Fibroblast of lung (primary cell): ENCODE measurements around the gene MYRF.

Experiments
- EZH2 ChIP-seq: IDR thresholded peaks from 2 replicates; pipeline ENCODE4 v1.5.1; 2012; ENCODE audit warnings: low read length, control low read depth, mild to moderate bottlenecking; ENCODE audit errors: missing control alignments
- TF ChIP-seq, protein P1 (sequence below), 2 donors: IDR thresholded peaks in 1 of 2; conservative IDR thresholded peaks in 1 of 2; 1 replicate in 1 of 2; 2 replicates in 1 of 2; pipeline ENCODE4 v1.5.1; 2011 to 2012; ENCODE audit warnings: low read length in 2 of 2, control low read depth in 1 of 2, inconsistent platforms in 1 of 2, low read depth in 1 of 2, mild to moderate bottlenecking in 1 of 2

DNA sequence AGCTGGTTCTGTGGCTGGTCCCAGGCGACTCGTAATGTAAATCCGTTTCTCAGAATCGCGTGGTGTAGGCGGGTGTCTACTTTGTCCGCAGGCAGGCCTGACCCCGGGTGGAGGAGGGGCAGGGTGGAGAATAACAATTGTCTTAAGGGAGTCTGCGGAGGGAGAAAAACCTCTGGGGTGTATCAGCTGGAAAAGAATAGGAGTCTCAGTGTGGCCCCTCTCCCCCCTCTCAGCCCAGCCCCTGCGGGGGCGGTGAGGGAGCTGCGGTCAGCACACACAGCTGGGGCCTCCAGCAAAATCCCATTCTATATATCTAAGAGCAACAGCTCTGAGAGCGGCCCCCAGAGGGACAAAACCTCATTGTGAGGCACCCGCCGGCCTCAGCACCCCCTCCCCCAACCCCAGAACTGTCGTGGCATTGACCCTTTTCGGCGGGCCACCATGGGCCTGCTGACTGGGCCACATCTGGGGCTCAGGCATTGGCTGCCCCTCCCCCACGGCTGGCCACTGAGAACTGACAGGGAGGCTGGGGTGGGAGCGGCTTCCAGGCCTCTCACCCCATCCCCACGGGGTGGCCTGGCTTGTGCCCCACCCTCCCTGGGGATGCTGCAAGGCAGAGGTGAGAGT is 2.7 kb upstream of the MYRF start:
- TF ChIP-seq, protein P1, sequence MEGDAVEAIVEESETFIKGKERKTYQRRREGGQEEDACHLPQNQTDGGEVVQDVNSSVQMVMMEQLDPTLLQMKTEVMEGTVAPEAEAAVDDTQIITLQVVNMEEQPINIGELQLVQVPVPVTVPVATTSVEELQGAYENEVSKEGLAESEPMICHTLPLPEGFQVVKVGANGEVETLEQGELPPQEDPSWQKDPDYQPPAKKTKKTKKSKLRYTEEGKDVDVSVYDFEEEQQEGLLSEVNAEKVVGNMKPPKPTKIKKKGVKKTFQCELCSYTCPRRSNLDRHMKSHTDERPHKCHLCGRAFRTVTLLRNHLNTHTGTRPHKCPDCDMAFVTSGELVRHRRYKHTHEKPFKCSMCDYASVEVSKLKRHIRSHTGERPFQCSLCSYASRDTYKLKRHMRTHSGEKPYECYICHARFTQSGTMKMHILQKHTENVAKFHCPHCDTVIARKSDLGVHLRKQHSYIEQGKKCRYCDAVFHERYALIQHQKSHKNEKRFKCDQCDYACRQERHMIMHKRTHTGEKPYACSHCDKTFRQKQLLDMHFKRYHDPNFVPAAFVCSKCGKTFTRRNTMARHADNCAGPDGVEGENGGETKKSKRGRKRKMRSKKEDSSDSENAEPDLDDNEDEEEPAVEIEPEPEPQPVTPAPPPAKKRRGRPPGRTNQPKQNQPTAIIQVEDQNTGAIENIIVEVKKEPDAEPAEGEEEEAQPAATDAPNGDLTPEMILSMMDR (conservative IDR thresholded peaks at IDR 0.05 in 1 of 2, IDR thresholded peaks at IDR 0.05 in 1 of 2; ENCODE audit: low read depth in 1 of 2, low read length in 2 of 2) = no peak
- TF ChIP-seq EZH2 = no peak
